ENCODE measurements around the gene DDO. TPM values are rescaled to one million over a fixed set of nuclear protein-coding genes. Genes with fewer than 3 reads are reported as not detected.

Gene DDO
- total RNA-seq, 2 donors from 2014 or later = 2.0 to 2.3 TPM

- no peak overlapping the region for H3K4me3 ChIP-seq
- no peaks in the 10 kb centered on the region for H3K4me1 ChIP-seq
- H3K36me3 ChIP-seq = no peaks in the 10 kb centered on the region
- H3K9me3 ChIP-seq = no peaks in the 10 kb centered on the region
- intact Hi-C loops (cut with DNase I) = no loop called here
- DNase-seq = no peak
- H3K9ac ChIP-seq (ENCODE audit: low read depth in 2 of 2, low read length in 2 of 2) = no peak overlapping the region
- H3K27me3 ChIP-seq = no peaks in the 10 kb centered on the region
- TF ChIP-seq CTCF (IDR thresholded peaks at IDR 0.05) = no peak
- H3K27ac ChIP-seq = no peak overlapping the region
These were observed 15.4 kb upstream of the DDO start for GRCh38 chr6:110430741-110431140.

GRCh38 chr6:110430236-110430635, 14.9 kb upstream of the DDO start:
- DNase-seq = no peak
- intact Hi-C loops (cut with DNase I) = no loop called here

DNA sequence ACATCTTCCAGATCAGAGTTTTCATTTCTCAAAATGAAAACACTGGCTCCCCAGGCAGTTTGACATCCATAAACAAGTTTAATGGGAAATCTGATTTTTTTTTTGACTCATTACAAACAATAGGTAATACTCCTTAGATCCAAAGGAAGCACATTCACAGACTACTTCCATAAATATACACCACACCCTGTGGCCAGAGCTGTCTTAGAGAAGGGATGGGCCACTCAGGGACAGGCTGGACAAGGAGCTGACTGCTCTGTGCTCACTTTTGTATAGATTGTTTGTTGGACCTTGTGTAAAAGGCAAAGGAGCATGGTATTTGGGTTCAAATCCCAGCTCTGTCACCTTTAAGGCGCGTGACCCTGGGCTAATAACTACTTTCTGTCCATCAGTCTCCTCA, 12.8 kb upstream of the DDO start:
- no peak overlapping the region for H3K27ac ChIP-seq
- intact Hi-C loops (cut with DNase I) = no loop called here

More at GRCh38 chr6:110430236-110430635, 14.9 kb upstream of the DDO start:
- H3K9me3 ChIP-seq = no peaks in the 10 kb centered on the region
- no peaks in the 10 kb centered on the region for H3K4me1 ChIP-seq
- no peak overlapping the region for H3K27ac ChIP-seq
- no peak for TF ChIP-seq CTCF (IDR thresholded peaks at IDR 0.05)
- H3K9ac ChIP-seq (ENCODE audit: low read depth in 2 of 2, low read length in 2 of 2) = no peak overlapping the region
- H3K27me3 ChIP-seq = no peaks in the 10 kb centered on the region
- no peak overlapping the region for H3K4me3 ChIP-seq
- H3K36me3 ChIP-seq = no peaks in the 10 kb centered on the region

DNA sequence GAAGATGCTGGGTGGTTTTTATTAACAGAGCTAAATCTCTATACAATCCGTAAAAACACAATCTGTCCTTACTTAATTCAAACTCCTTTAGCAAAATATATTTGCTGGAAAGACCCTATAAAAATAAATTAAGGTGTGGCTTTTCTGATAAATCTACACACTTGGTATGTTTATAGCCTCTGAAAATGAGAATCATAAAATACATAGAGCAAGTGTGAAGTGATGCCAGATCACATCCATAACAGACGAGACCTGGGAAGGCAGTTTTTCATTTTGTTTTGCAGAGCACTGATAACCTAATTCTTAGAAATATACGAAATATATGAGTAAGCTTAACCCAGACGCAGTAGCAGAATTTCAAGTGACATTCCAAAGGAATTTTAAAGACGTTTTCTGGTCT, 10.4 kb upstream of the DDO start:
- intact Hi-C loops (cut with DNase I) = no loop called here
- TF ChIP-seq CTCF (IDR thresholded peaks at IDR 0.05) = no peak
- no peaks in the 10 kb centered on the region for H3K27me3 ChIP-seq

More for the DNA sequence above, 12.8 kb upstream of the DDO start:
- Histone ChIP-seq H3K27me3 (no peaks in the 10 kb centered on the region), H3K4me3 (no peak overlapping the region), H3K9ac (ENCODE audit: low read depth in 2 of 2, low read length in 2 of 2) (no peak overlapping the region), H3K4me1 (no peaks in the 10 kb centered on the region), H3K9me3 (no peaks in the 10 kb centered on the region), H3K36me3 (no peaks in the 10 kb centered on the region)
- no peak for TF ChIP-seq CTCF (IDR thresholded peaks at IDR 0.05)
- no peak for DNase-seq

GRCh38 chr6:110422444-110422822, 7.1 kb upstream of the DDO start:
- Histone ChIP-seq H3K9ac (ENCODE audit: low read depth in 2 of 2, low read length in 2 of 2) (no peak overlapping the region), H3K36me3 (no peaks in the 10 kb centered on the region), H3K4me1 (peaks cover 5% of the 10 kb centered on the region), H3K4me3 (no peak overlapping the region), H3K27ac (no peak overlapping the region), H3K27me3 (no peaks in the 10 kb centered on the region), H3K9me3 (no peaks in the 10 kb centered on the region)
- intact Hi-C loops (cut with DNase I) = no loop called here
- DNase-seq = no peak
- no peak for TF ChIP-seq CTCF (IDR thresholded peaks at IDR 0.05)

More for the DNA sequence above, 10.4 kb upstream of the DDO start:
- H3K4me1 ChIP-seq = no peaks in the 10 kb centered on the region
- DNase-seq = no peak
- H3K36me3 ChIP-seq = no peaks in the 10 kb centered on the region
- H3K9ac ChIP-seq (ENCODE audit: low read depth in 2 of 2, low read length in 2 of 2) = no peak overlapping the region
- no peak overlapping the region for H3K4me3 ChIP-seq
- no peak overlapping the region for H3K27ac ChIP-seq
- no peaks in the 10 kb centered on the region for H3K9me3 ChIP-seq
